NT2/D1 (cell line): ENCODE results near the gene SUN1.

ENCODE experiments used
- SUZ12 ChIP-seq: IDR thresholded peaks from 2 replicates; pipeline ENCODE4 v1.6.1; 2011; ENCODE audit not compliant: insufficient read length, insufficient read depth; ENCODE audit errors: extremely low read depth
- YY1 ChIP-seq: IDR thresholded peaks from 2 replicates; pipeline ENCODE4 v1.6.1; 2011; ENCODE audit not compliant: insufficient read length, insufficient read depth

- TF ChIP-seq SUZ12 (no peak), YY1 (no peak)
Measured at GRCh38 chr7:840001-840600, 7.8 kb downstream of the SUN1 start.
